Measurements from ENCODE around the gene CTCFL. TPM values are rescaled to one million over a fixed set of nuclear protein-coding genes. Genes with fewer than 3 reads are reported as not detected.
A peak's percentile ranks its signal among the peaks of the same experiment; 100 is the strongest.
"Not testable (repeated sequence)": the region's sequence is repeated elsewhere in the genome, so short reads cannot be mapped to it uniquely, and the experiment has no call there.

The CTCFL gene
- total and polyA plus RNA-seq, 2 donors, result not detected

DNA sequence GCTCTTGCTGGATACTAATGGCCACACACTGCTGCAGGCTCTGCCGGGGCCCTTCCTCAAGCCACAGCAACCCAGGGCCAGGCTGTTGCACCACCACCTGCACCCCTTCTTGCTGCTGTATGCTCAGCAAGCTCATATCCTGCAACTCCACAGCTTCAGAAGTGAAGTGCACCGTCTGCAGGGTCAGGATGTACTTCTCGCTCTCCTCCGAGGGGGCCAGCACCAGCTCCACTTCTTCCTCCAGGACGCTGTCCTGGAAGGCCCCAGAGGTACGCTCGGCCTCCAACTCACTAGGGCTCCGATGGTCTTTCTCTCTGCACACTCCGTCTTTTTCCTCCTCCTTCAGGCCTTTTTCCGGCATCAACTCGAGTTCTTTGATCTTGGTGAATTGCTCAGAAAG lies 1.2 kb downstream of the CTCFL start:
- DNase-seq (ENCODE audit: extremely low spot score), result no peak
- WGBS, result 88% methylated on average over 11 of the region's 11 CpGs
- Histone ChIP-seq H3K4me3 (ENCODE audit: low read depth, low read length) (no peak overlapping the region), H3K27ac (ENCODE audit: low read depth) (no peak overlapping the region), H3K36me3 (ENCODE audit: insufficient read depth) (no peaks in the 10 kb centered on the region), H3K4me1 (ENCODE audit: insufficient read depth) (no peaks in the 10 kb centered on the region)

GRCh38 chr20:57522380-57523140 lies 2.4 kb downstream of the CTCFL start:
- H3K27ac ChIP-seq (ENCODE audit: low read depth), result no peak overlapping the region
- no peaks in the 10 kb centered on the region for H3K4me1 ChIP-seq (ENCODE audit: insufficient read depth)
- no peak overlapping the region for H3K4me3 ChIP-seq (ENCODE audit: low read depth, low read length)
- no peak for DNase-seq (ENCODE audit: extremely low spot score)
- H3K36me3 ChIP-seq (ENCODE audit: insufficient read depth), result no peaks in the 10 kb centered on the region
- 60% methylated on average over 5 of the region's 5 CpGs for WGBS

- WGBS, result 85% methylated on average over 5 of the region's 5 CpGs
- H3K36me3 ChIP-seq (ENCODE audit: insufficient read depth), result no peaks in the 10 kb centered on the region
- DNase-seq (ENCODE audit: extremely low spot score), result no peak
- no peak overlapping the region for H3K4me3 ChIP-seq (ENCODE audit: low read depth, low read length)
- H3K4me1 ChIP-seq (ENCODE audit: insufficient read depth), result no peaks in the 10 kb centered on the region
- H3K27ac ChIP-seq (ENCODE audit: low read depth), result no peak overlapping the region
These were observed 7.0 kb downstream of the CTCFL start for GRCh38 chr20:57517904-57518303.

DNA sequence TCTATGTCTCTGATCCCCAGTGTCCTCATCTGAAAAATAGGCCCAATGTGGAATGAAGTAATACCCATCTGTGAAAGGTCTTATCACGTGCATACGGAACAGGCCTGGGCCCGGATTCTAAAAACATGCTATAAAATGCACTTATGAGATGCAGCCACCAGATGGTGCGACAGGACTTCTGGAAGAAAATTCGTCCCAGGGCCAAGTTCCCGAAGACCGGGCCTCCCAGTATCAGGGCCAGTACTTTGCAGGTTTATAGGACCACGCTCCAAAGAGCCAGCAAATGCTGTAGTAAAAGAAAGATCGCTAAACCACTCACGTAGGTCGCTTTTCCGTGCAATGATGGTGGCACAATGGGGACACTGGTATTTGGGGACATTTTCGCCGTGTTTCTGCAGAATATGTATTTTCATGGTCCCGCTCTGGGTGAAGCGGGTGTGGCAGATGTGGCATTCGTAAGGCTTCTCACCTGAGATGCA lies 10.6 kb downstream of the CTCFL start:
- DNase-seq (ENCODE audit: extremely low spot score), result peak; percentile 48
- Histone ChIP-seq H3K36me3 (ENCODE audit: insufficient read depth) (no peaks in the 10 kb centered on the region), H3K4me1 (ENCODE audit: insufficient read depth) (no peaks in the 10 kb centered on the region), H3K4me3 (ENCODE audit: low read depth, low read length) (no peak overlapping the region), H3K27ac (ENCODE audit: low read depth) (no peak overlapping the region)
- WGBS, result 30% methylated on average over 17 of the region's 17 CpGs

DNA sequence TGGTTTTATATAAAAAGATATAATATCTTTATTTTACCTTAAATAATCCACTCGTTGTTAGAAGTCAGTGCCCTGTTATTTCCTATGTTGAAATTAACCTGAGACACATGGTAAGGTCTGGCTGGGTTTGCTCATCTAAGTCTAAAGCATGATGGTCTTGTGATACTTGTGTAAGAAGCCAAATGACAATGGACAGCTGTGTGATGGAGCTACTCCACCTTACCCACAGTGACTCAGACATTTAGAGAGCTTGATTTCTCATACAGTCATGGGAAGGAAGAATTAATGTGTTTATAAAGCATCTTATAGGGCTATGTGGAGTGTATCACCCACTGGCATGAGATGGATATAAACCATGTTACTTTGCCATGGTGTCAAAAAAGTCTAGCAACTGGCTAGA lies 11.7 kb downstream of the CTCFL start:
- H3K4me3 ChIP-seq (ENCODE audit: low read depth, low read length), result no peak overlapping the region
- H3K4me1 ChIP-seq (ENCODE audit: insufficient read depth), result no peaks in the 10 kb centered on the region
- H3K27ac ChIP-seq (ENCODE audit: low read depth), result no peak overlapping the region
- DNase-seq (ENCODE audit: extremely low spot score), result no peak
- no peaks in the 10 kb centered on the region for H3K36me3 ChIP-seq (ENCODE audit: insufficient read depth)
- 82% methylated on average over 1 of the region's 1 CpG for WGBS

DNA sequence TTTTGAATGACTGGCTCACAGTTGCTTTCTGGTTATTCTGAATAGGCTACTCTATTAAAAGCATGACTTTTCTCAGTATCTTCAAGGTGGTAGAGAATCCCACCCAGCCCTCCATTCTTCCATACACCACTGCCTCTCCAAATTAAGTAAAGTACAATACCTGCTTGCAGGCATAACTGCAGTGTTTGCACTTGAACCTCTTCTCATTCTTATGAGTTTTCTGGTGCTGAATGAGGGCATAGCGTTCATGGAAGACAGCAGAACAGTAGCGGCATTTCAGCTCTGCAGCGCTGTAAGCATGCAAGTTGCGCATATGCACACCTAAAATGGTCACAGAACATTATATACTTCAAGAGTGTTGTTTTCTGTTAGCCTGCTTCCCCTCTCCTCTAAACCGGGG lies 12.5 kb downstream of the CTCFL start:
- Histone ChIP-seq H3K27ac (ENCODE audit: low read depth) (no peak overlapping the region), H3K4me1 (ENCODE audit: insufficient read depth) (no peaks in the 10 kb centered on the region), H3K36me3 (ENCODE audit: insufficient read depth) (no peaks in the 10 kb centered on the region), H3K4me3 (ENCODE audit: low read depth, low read length) (no peak overlapping the region)
- WGBS, result 85% methylated on average over 5 of the region's 5 CpGs
- no peak for DNase-seq (ENCODE audit: extremely low spot score)

DNA sequence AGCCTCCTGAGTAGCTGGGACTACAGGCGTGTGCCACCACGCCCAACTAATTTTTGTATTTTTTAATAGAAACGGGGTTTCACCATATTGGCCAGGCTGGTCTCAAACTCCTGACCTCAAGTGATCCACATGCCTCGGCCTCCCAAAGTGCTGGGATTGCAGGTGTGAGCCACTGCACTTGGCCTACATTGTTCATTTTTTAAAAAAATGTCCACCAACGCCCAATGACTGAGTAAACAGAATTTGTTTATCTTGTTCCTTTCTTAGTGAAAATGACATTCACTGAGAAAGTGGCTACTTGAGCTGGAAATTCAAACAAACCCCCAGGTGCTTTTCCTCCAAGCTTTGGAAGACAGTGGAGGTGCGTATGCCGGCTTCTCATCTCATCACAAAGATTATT lies 13.2 kb downstream of the CTCFL start:
- H3K36me3 ChIP-seq (ENCODE audit: insufficient read depth); DNase-seq (ENCODE audit: extremely low spot score); H3K4me1 ChIP-seq (ENCODE audit: insufficient read depth); H3K4me3 ChIP-seq (ENCODE audit: low read depth, low read length); H3K27ac ChIP-seq (ENCODE audit: low read depth): not testable (repeated sequence)
- WGBS, result 89% methylated on average over 7 of the region's 7 CpGs

DNA sequence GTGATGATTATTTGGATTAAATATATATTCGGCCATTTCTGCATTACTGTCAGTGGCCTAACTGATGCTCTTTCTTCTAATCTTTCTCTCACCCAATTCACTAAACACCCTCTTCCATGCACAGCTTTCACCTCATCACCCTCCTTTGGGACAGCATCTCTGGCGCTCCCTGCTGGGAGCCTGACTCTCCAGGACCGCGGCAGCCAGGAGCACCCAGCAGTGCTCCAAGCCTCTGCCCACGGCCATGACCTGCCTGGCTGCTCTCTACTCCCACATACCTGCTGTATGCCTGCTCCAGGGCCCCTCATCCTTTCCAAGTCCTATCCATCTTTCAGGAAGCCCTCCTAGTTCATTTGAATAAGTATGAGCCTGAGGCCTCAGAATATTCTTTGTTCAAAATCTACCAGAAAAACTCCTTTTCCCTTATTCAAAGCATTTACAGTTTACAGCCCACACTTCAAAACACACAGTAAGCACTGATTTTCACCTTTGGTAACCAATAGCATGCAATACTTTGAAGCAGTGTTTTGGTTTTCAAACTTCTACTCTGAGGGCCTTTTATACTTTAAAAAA lies 15.2 kb downstream of the CTCFL start:
- no peaks in the 10 kb centered on the region for H3K36me3 ChIP-seq (ENCODE audit: insufficient read depth)
- no peak overlapping the region for H3K27ac ChIP-seq (ENCODE audit: low read depth)
- 59% methylated on average over 5 of the region's 5 CpGs for WGBS
- no peak overlapping the region for H3K4me3 ChIP-seq (ENCODE audit: low read depth, low read length)
- no peaks in the 10 kb centered on the region for H3K4me1 ChIP-seq (ENCODE audit: insufficient read depth)
- DNase-seq (ENCODE audit: extremely low spot score), result no peak

GRCh38 chr20:57508831-57509230 lies 16.1 kb downstream of the CTCFL start:
- 70% methylated on average over 5 of the region's 5 CpGs for WGBS

DNA sequence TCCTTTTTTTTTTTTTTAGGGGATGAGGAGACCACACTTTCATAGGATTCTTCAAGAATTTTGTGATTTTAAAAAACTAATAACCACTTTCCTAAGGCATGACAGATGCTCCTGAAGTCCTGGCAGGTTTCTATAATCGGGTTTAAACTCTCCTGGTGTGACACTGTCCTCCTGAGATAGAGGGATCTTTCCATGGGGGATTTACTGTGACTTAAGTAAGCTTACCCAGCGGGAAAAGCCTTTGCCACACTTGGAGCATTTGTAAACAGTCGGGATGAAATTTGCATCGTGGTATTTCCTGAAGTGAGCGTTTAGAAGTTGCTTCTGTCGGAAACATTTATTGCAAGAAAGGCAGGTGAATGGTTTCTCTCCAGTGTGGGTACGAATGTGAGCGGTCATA lies 16.6 kb downstream of the CTCFL start:
- no peaks in the 10 kb centered on the region for H3K4me1 ChIP-seq (ENCODE audit: insufficient read depth)
- no peaks in the 10 kb centered on the region for H3K36me3 ChIP-seq (ENCODE audit: insufficient read depth)
- DNase-seq (ENCODE audit: extremely low spot score), result no peak
- H3K27ac ChIP-seq (ENCODE audit: low read depth), result no peak overlapping the region
- WGBS, result 39% methylated on average over 8 of the region's 8 CpGs
- H3K4me3 ChIP-seq (ENCODE audit: low read depth, low read length), result no peak overlapping the region

More at GRCh38 chr20:57508831-57509230, 16.1 kb downstream of the CTCFL start:
- no peak overlapping the region for H3K4me3 ChIP-seq (ENCODE audit: low read depth, low read length)
- no peaks in the 10 kb centered on the region for H3K36me3 ChIP-seq (ENCODE audit: insufficient read depth)
- DNase-seq (ENCODE audit: extremely low spot score), result no peak
- no peak overlapping the region for H3K27ac ChIP-seq (ENCODE audit: low read depth)
- no peaks in the 10 kb centered on the region for H3K4me1 ChIP-seq (ENCODE audit: insufficient read depth)

DNA sequence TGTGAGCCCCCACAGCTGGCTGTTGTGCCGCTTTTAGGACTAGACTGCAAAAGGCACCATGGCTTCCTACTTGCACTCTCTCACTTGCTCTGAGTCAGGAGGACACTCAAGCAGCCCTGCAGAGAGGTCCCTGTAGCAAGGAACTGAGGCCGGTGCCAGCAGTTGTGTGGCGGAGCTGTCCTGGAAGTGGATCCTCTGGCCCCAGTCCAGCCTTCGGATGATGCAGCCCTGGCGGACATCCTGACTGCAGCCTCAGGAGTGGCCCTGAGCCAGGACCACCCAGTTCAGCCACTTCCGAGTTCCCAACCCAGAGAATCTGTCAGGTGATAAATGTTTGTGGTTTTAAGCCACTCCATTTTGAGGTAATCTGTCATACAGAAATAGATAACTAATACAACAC lies 17.5 kb downstream of the CTCFL start:
- no peak for DNase-seq (ENCODE audit: extremely low spot score)
- WGBS, result 43% methylated on average over 6 of the region's 6 CpGs
- no peaks in the 10 kb centered on the region for H3K4me1 ChIP-seq (ENCODE audit: insufficient read depth)
- H3K27ac ChIP-seq (ENCODE audit: low read depth), result no peak overlapping the region
- H3K36me3 ChIP-seq (ENCODE audit: insufficient read depth), result no peaks in the 10 kb centered on the region
- H3K4me3 ChIP-seq (ENCODE audit: low read depth, low read length), result no peak overlapping the region

- Histone ChIP-seq H3K4me3 (ENCODE audit: low read depth, low read length) (no peak overlapping the region), H3K4me1 (ENCODE audit: insufficient read depth) (no peaks in the 10 kb centered on the region), H3K27ac (ENCODE audit: low read depth) (no peak overlapping the region), H3K36me3 (ENCODE audit: insufficient read depth) (no peaks in the 10 kb centered on the region)
- 73% methylated on average over 6 of the region's 6 CpGs for WGBS
- DNase-seq (ENCODE audit: extremely low spot score), result no peak
These were observed 19.0 kb downstream of the CTCFL start for GRCh38 chr20:57505979-57506378.

DNA sequence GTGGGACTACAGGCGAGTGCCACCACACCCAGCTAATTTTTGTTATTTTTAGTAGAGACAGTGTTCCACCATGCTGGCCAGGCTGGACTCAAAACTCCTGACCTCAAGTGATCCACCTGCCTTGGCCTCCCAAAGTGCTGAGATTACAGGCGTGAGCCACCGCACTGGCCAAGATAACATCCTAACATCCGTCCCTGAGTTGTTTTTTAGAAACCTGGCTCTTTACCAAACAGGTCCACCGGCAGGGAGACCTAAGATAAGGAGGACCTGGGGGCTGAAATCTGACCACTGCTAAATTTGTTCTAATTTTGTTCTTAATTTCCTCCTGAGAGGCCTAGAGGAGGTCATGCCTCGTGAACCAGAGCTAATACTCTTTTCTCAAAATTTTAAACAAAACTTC lies 20.5 kb downstream of the CTCFL start:
- Histone ChIP-seq H3K27ac (ENCODE audit: low read depth) (no peak overlapping the region), H3K36me3 (ENCODE audit: insufficient read depth) (no peaks in the 10 kb centered on the region), H3K4me1 (ENCODE audit: insufficient read depth) (no peaks in the 10 kb centered on the region), H3K4me3 (ENCODE audit: low read depth, low read length) (no peak overlapping the region)
- WGBS, result 77% methylated on average over 6 of the region's 6 CpGs
- no peak for DNase-seq (ENCODE audit: extremely low spot score)

DNA sequence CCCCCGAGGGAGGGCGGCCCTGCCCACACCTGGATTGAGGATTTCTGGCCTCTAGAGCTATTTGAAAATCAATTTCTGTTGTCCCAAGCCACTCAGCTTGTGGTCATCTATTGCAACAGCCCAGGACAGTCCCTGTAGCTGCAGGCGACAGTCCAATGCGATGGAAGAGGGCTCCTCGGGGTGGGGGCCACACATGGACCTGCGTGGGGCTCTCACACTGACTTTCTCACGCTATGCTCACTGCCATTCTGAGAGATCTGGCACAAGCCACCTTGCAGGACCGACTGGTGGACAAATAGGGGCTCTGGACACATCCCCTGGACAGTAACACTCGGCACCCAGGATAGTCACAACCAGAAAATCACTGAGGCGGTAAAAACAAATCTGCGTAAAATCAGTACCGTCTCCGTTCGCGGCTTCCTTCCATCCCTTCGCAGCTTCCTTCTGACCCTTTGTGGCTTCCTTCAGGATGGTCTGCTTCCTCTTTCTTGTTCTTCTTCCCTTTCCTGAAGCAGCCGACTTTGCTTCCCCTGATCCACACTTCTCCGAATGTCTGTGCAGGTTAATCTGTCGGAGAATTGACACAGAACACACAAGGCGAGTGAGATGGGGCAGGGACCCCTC lies 21.8 kb downstream of the CTCFL start:
- 76% methylated on average over 20 of the region's 20 CpGs for WGBS
- H3K4me3 ChIP-seq (ENCODE audit: low read depth, low read length), result no peak overlapping the region
- no peak for DNase-seq (ENCODE audit: extremely low spot score)
- H3K27ac ChIP-seq (ENCODE audit: low read depth), result no peak overlapping the region
- H3K4me1 ChIP-seq (ENCODE audit: insufficient read depth), result no peaks in the 10 kb centered on the region
- H3K36me3 ChIP-seq (ENCODE audit: insufficient read depth), result no peaks in the 10 kb centered on the region
